Measurements from ENCODE around the gene GSC.

Gene GSC

GRCh38 chr14:94768141-94768520, 1.8 kb downstream of the GSC start:
- H3K4me3 ChIP-seq (ENCODE audit: low read depth, low read length): no peak overlapping the region
- TF ChIP-seq CTCF (IDR thresholded peaks at IDR 0.05; ENCODE audit: control insufficient read depth, extremely low read depth, insufficient read depth): no peak
- DNase-seq (ENCODE audit: low read depth): no peak

DNA sequence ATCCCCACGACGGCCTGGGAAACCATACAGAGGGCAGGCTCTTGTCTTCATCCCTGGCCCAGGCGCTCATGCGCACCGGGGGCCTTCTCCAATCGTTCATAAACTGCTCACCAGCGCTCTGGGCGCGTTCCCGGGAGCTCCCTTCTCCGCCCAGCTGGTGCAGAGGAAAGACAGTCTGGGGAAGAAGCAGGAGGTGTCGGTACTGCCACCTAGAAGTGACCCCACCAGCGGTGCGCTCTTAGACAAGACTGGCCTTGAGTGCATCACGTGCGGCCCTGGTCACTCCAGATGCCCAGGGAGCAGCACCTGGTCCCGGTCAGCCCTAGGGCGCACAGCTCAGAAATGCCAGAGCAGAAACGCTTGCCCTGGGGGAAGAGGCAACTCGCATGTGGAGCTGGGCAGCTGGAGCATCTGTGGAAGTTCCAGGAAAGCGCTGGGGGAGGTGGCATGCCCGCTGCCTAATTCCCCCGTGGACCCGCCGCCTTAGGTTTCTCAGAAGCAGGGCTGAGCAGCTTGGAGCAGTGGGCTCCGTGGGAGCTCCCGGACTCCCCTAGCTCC, 2.5 kb downstream of the GSC start:
- H3K4me3 ChIP-seq (ENCODE audit: low read depth, low read length): no peak overlapping the region
- TF ChIP-seq CTCF (IDR thresholded peaks at IDR 0.05; ENCODE audit: control insufficient read depth, extremely low read depth, insufficient read depth): no peak
- DNase-seq (ENCODE audit: low read depth): no peak

DNA sequence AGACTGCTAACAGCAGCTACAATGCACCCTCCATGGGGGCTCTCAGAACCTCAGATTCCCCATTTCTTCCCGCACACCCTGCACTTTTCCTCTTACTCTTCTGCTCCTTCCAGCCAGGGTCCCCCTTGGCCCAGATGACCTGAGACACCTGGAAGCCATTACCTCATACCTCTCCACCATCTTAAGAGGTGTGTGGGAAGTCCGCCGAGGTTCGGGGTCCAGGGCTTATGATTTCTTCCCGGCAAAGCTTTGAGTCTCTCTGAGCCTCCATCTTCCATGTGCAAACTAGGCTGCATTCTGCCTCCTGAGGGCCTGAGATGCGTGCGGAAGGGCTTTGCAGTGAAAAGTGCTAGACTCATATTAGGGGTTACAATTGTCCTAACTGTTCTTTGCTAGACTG, 5.3 kb downstream of the GSC start:
- H3K4me3 ChIP-seq (ENCODE audit: low read depth, low read length): no peak overlapping the region
- DNase-seq (ENCODE audit: low read depth): no peak
- TF ChIP-seq CTCF (IDR thresholded peaks at IDR 0.05; ENCODE audit: control insufficient read depth, extremely low read depth, insufficient read depth): no peak

GRCh38 chr14:94762431-94762830, 7.5 kb downstream of the GSC start:
- no peak for TF ChIP-seq CTCF (IDR thresholded peaks at IDR 0.05; ENCODE audit: control insufficient read depth, extremely low read depth, insufficient read depth)
- no peak overlapping the region for H3K4me3 ChIP-seq (ENCODE audit: low read depth, low read length)

GRCh38 chr14:94761997-94762377, 7.9 kb downstream of the GSC start:
- no peak for DNase-seq (ENCODE audit: low read depth)
- no peak overlapping the region for H3K4me3 ChIP-seq (ENCODE audit: low read depth, low read length)
- TF ChIP-seq CTCF (IDR thresholded peaks at IDR 0.05; ENCODE audit: control insufficient read depth, extremely low read depth, insufficient read depth): no peak

More at GRCh38 chr14:94762431-94762830, 7.5 kb downstream of the GSC start:
- DNase-seq (ENCODE audit: low read depth): no peak

- no peak for TF ChIP-seq CTCF (IDR thresholded peaks at IDR 0.05; ENCODE audit: control insufficient read depth, extremely low read depth, insufficient read depth)
- no peak for DNase-seq (ENCODE audit: low read depth)
Observed at GRCh38 chr14:94761348-94761996, 8.4 kb downstream of the GSC start.

More at GRCh38 chr14:94761348-94761996, 8.4 kb downstream of the GSC start:
- no peak overlapping the region for H3K4me3 ChIP-seq (ENCODE audit: low read depth, low read length)

Measured in LNCaP clone FGC (cell line).